Neural crest cell (in vitro differentiated cells): ENCODE data around the gene UNC13A. TPM values are rescaled to one million over a fixed set of nuclear protein-coding genes. Genes with fewer than 3 reads are reported as not detected.

Experiments used
- DNase-seq: peaks from one replicate; pipeline ENCODE4 v3.0.0; 2021; ENCODE audit warnings: low read depth, mixed read lengths, low spot score
- H3K27ac Mint-ChIP-seq: one replicate; pipeline ENCODE4 v1.8.0; 2021; ENCODE audit warnings: mild to moderate bottlenecking, mixed read lengths; ENCODE audit not compliant: unreplicated experiment
- H3K27me3 Mint-ChIP-seq: 2 replicates; pipeline ENCODE4 v1.8.0; 2021; ENCODE audit warnings: low read depth, mild to moderate bottlenecking, mixed read lengths
- H3K36me3 Mint-ChIP-seq: 2 replicates; pipeline ENCODE4 v1.8.0; 2021; ENCODE audit warnings: low read depth, mild to moderate bottlenecking, mixed read lengths
- H3K4me1 Mint-ChIP-seq: 2 replicates; pipeline ENCODE4 v1.8.0; 2021; ENCODE audit warnings: mixed read lengths
- H3K4me3 Mint-ChIP-seq: one replicate; pipeline ENCODE4 v1.8.0; 2021; ENCODE audit warnings: mild to moderate bottlenecking, mixed read lengths
- H3K9me3 Mint-ChIP-seq: 2 replicates; pipeline ENCODE4 v1.8.0; 2021; ENCODE audit warnings: mixed read lengths
- CTCF ChIP-seq: fragments of 200-600 bp; sonication (generic); conservative IDR thresholded peaks from 2 replicates; pipeline ENCODE4 v1.5.0; 2021; ENCODE audit warnings: antibody characterized with exemption, mild to moderate bottlenecking
- total RNA-seq: library from RNA; stranded (reverse); gene quantifications from 2 replicates; pipeline ENCODE4 v1.2.1, GENCODE V29; 2021

The UNC13A gene
- total RNA-seq, 1 donor from 2014 or later = 6.4 TPM

GRCh38 chr19:17616686-17616960 lies 71.5 kb downstream of the UNC13A start:
- H3K27me3 Mint-ChIP-seq = no peaks in the 10 kb centered on the region
- TF ChIP-seq CTCF = no peak
- H3K4me1 Mint-ChIP-seq = peaks cover 4% of the 10 kb centered on the region
- DNase-seq = no peak
- H3K36me3 Mint-ChIP-seq = no peaks in the 10 kb centered on the region
- no peak overlapping the region for H3K27ac Mint-ChIP-seq
- no peak overlapping the region for H3K4me3 Mint-ChIP-seq
- peaks cover 10% of the 10 kb centered on the region for H3K9me3 Mint-ChIP-seq

GRCh38 chr19:17615889-17616685 lies 72.1 kb downstream of the UNC13A start:
- no peak for TF ChIP-seq CTCF
- Mint-ChIP-seq H3K9me3 (peaks cover 6% of the 10 kb centered on the region), H3K27ac (no peak overlapping the region), H3K4me1 (peaks cover 4% of the 10 kb centered on the region), H3K36me3 (no peaks in the 10 kb centered on the region), H3K27me3 (no peaks in the 10 kb centered on the region), H3K4me3 (no peak overlapping the region)
- no peak for DNase-seq

- DNase-seq = no peak
- Mint-ChIP-seq H3K4me1 (peaks cover 4% of the 10 kb centered on the region), H3K9me3 (peaks cover 6% of the 10 kb centered on the region), H3K27ac (no peak overlapping the region), H3K4me3 (no peak overlapping the region), H3K27me3 (no peaks in the 10 kb centered on the region), H3K36me3 (no peaks in the 10 kb centered on the region)
- no peak for TF ChIP-seq CTCF
Observed at GRCh38 chr19:17614476-17614875, 73.7 kb downstream of the UNC13A start.

GRCh38 chr19:17611462-17612244 lies 76.5 kb downstream of the UNC13A start:
- Mint-ChIP-seq H3K27ac (no peak overlapping the region), H3K4me1 (peaks cover 4% of the 10 kb centered on the region), H3K27me3 (peaks cover 4% of the 10 kb centered on the region), H3K4me3 (no peak overlapping the region), H3K36me3 (no peaks in the 10 kb centered on the region), H3K9me3 (peaks cover 5% of the 10 kb centered on the region)
- TF ChIP-seq CTCF = no peak
- DNase-seq = no peak

- TF ChIP-seq CTCF = no peak
- DNase-seq = no peak
- H3K4me3 Mint-ChIP-seq = no peak overlapping the region
- peaks cover 8% of the 10 kb centered on the region for H3K4me1 Mint-ChIP-seq
- H3K36me3 Mint-ChIP-seq = no peaks in the 10 kb centered on the region
- peaks cover 5% of the 10 kb centered on the region for H3K9me3 Mint-ChIP-seq
- H3K27me3 Mint-ChIP-seq = peaks cover 6% of the 10 kb centered on the region
- H3K27ac Mint-ChIP-seq = no peak overlapping the region
Observed at GRCh38 chr19:17610384-17610783, 77.8 kb downstream of the UNC13A start.
